Stomach smooth muscle (tissue), 2 donors: ENCODE measurements around the gene SIRPD.
"Not testable (repeated sequence)": the region's sequence is repeated elsewhere in the genome, so short reads cannot be mapped to it uniquely, and the experiment has no call there.

Experiments
- H3K27ac ChIP-seq: one replicate; pipeline ENCODE4 v1.7.0; 2013; ENCODE audit warnings: mild to moderate bottlenecking, low read length, inconsistent platforms
- H3K27me3 ChIP-seq, 2 donors: one replicate each; pipeline ENCODE4 v1.7.0; 2013; ENCODE audit warnings: low read length in 2 of 2; ENCODE audit not compliant: insufficient read depth in 2 of 2, control insufficient read depth in 1 of 2
- H3K36me3 ChIP-seq, 2 donors: one replicate each; pipeline ENCODE4 v1.7.0; 2013; ENCODE audit warnings: low read length in 2 of 2; ENCODE audit not compliant: control insufficient read depth in 2 of 2, insufficient read depth in 2 of 2
- H3K4me1 ChIP-seq: one replicate; pipeline ENCODE4 v1.7.0; 2013; ENCODE audit warnings: low read length; ENCODE audit not compliant: control insufficient read depth, insufficient read depth
- H3K4me3 ChIP-seq, 2 donors: one replicate each; pipeline ENCODE4 v1.7.0; 2013; ENCODE audit warnings: low read length in 2 of 2
- H3K9ac ChIP-seq, 2 donors: one replicate each; pipeline ENCODE4 v1.7.0; 2013; ENCODE audit warnings: low read length in 2 of 2, mild to moderate bottlenecking in 1 of 2
- H3K9me3 ChIP-seq, 2 donors: one replicate each; pipeline ENCODE4 v1.7.0; 2013; ENCODE audit warnings: low read length in 2 of 2; ENCODE audit not compliant: control insufficient read depth in 2 of 2
- donor health status: healthy.
- donor health status: Pancreatic carcinoma.

Gene SIRPD

GRCh38 chr20:1513801-1514200 is 43.7 kb downstream of the SIRPD start:
- Histone ChIP-seq H3K4me1 (no peaks in the 10 kb centered on the region), H3K9ac (no peak overlapping the region), H3K36me3 (no peaks in the 10 kb centered on the region), H3K9me3 (no peaks in the 10 kb centered on the region), H3K27ac (no peak overlapping the region), H3K27me3 (peaks cover 0 to 2% of the 10 kb centered on the region in 2 donors), H3K4me3 (no peak overlapping the region)

DNA sequence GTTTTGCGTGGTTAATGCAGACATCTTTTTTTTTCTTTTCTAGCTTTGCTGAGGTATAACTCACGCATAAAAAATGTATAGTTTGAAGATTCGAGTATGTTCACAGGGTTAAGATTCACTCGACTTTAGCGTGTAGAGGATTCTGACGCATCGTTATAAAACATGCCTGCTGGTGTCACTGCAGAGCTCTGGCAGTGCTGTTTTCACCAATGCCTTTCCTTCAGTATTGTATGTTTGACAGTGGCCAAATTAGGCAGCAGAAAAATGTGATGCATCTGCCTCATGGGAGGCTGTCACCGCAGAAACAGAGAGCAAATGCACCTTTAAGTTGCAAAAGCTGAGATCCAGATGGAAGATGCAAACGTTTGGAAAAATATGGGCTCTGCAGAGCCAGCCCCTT is 48.3 kb downstream of the SIRPD start:
- Histone ChIP-seq H3K4me1 (no peaks in the 10 kb centered on the region), H3K9me3 (no peaks in the 10 kb centered on the region), H3K4me3 (no peak overlapping the region), H3K27ac (no peak overlapping the region), H3K27me3 (no peaks in the 10 kb centered on the region), H3K9ac (no peak overlapping the region), H3K36me3 (no peaks in the 10 kb centered on the region)

DNA sequence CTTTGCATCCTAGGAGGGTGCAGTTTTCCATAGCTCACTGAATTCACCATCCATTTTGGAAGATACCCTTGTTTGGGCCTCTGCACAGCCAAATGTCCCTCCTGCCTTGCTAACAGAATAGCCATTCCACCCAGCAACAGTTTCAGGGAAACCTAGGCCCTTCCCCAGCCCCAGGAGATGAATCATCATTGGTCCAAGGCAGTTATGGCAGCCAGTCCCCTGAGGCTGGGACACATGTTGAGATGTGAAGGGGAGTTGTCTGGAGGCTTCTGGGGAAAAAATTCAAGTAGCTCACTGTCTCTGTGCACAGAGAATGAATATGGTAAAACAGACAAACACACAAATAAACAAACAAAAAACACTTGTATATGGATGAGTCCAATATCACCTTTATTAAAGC is 48.9 kb downstream of the SIRPD start:
- no peak overlapping the region for H3K27ac ChIP-seq
- no peaks in the 10 kb centered on the region for H3K36me3 ChIP-seq
- no peaks in the 10 kb centered on the region for H3K4me1 ChIP-seq
- H3K9ac ChIP-seq, result no peak overlapping the region
- no peaks in the 10 kb centered on the region for H3K9me3 ChIP-seq
- no peaks in the 10 kb centered on the region for H3K27me3 ChIP-seq
- H3K4me3 ChIP-seq, result no peak overlapping the region

- Histone ChIP-seq H3K9ac (no peak overlapping the region), H3K27ac (no peak overlapping the region), H3K9me3 (no peaks in the 10 kb centered on the region), H3K27me3 (no peaks in the 10 kb centered on the region), H3K4me1 (no peaks in the 10 kb centered on the region), H3K4me3 (no peak overlapping the region), H3K36me3 (no peaks in the 10 kb centered on the region)
These were observed 50.2 kb downstream of the SIRPD start for GRCh38 chr20:1507276-1507675.

GRCh38 chr20:1505871-1506270 is 51.6 kb downstream of the SIRPD start:
- no peaks in the 10 kb centered on the region for H3K4me1 ChIP-seq
- no peaks in the 10 kb centered on the region for H3K9me3 ChIP-seq
- H3K36me3 ChIP-seq, result no peaks in the 10 kb centered on the region
- H3K9ac ChIP-seq, result no peak overlapping the region
- no peaks in the 10 kb centered on the region for H3K27me3 ChIP-seq
- H3K4me3 ChIP-seq, result no peak overlapping the region
- no peak overlapping the region for H3K27ac ChIP-seq

DNA sequence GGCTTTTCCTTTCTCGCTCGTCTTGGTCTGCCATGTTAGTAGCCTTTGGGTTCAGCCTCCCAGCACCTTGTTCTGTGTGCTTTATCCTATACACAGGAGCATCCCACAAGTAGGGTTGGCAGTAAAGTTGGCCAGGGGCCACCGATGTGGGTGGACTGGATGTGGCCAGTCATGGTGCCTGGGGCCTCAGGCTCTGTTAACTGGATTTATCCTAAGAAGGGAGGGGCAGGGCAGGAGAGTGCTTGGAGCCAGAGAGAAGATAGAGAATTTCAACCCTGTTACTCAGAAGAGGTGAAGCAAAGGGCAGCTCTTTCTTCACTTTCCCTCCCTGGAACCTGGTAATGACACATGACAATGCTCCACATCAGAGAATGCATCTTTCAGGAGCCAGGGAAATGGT is 52.1 kb downstream of the SIRPD start:
- H3K4me1 ChIP-seq, result no peaks in the 10 kb centered on the region
- H3K27me3 ChIP-seq, result no peaks in the 10 kb centered on the region
- H3K9ac ChIP-seq, result no peak overlapping the region
- H3K4me3 ChIP-seq, result no peak overlapping the region
- H3K9me3 ChIP-seq, result no peaks in the 10 kb centered on the region
- no peaks in the 10 kb centered on the region for H3K36me3 ChIP-seq
- no peak overlapping the region for H3K27ac ChIP-seq

DNA sequence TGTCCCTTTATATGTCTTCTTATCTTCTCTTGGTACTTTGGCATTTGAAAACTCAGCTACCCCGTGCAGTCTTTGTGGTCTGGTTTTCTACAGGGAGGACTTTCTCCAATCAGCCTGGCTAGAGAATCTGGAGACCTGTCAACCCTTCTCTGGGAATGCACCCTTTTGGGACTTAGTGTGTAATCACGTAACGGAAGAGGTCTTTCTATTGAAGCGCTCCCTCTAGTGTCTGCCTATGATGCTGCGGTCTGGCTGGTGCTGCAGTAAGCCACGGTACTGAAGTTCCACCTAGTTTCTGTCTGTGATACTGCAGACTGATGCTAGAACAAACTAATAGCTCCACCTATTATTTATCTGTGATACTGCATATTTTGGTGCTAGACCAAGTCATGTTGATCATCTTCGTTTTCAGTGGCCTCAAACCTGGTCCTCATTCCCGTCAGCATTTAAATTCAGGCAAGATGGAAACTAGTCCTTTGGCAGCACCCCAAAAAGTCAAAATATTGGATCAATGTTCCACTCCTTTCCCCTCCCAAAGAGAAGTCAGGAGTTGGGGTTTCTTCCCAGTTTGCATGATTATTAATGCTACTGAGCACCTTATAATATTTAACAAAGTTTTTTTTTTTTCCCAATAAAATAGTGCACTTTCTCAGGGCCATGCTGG is 53.8 kb downstream of the SIRPD start:
- H3K9ac ChIP-seq, result no peak overlapping the region
- no peaks in the 10 kb centered on the region for H3K9me3 ChIP-seq
- no peak overlapping the region for H3K4me3 ChIP-seq
- no peaks in the 10 kb centered on the region for H3K4me1 ChIP-seq
- H3K27ac ChIP-seq, result no peak overlapping the region
- no peaks in the 10 kb centered on the region for H3K27me3 ChIP-seq
- H3K36me3 ChIP-seq, result no peaks in the 10 kb centered on the region

GRCh38 chr20:1500496-1500895 is 57.0 kb downstream of the SIRPD start:
- no peak overlapping the region for H3K9ac ChIP-seq
- H3K27me3 ChIP-seq, result no peaks in the 10 kb centered on the region
- no peaks in the 10 kb centered on the region for H3K36me3 ChIP-seq
- H3K4me3 ChIP-seq, result no peak overlapping the region
- no peaks in the 10 kb centered on the region for H3K4me1 ChIP-seq
- no peaks in the 10 kb centered on the region for H3K9me3 ChIP-seq
- H3K27ac ChIP-seq, result no peak overlapping the region

DNA sequence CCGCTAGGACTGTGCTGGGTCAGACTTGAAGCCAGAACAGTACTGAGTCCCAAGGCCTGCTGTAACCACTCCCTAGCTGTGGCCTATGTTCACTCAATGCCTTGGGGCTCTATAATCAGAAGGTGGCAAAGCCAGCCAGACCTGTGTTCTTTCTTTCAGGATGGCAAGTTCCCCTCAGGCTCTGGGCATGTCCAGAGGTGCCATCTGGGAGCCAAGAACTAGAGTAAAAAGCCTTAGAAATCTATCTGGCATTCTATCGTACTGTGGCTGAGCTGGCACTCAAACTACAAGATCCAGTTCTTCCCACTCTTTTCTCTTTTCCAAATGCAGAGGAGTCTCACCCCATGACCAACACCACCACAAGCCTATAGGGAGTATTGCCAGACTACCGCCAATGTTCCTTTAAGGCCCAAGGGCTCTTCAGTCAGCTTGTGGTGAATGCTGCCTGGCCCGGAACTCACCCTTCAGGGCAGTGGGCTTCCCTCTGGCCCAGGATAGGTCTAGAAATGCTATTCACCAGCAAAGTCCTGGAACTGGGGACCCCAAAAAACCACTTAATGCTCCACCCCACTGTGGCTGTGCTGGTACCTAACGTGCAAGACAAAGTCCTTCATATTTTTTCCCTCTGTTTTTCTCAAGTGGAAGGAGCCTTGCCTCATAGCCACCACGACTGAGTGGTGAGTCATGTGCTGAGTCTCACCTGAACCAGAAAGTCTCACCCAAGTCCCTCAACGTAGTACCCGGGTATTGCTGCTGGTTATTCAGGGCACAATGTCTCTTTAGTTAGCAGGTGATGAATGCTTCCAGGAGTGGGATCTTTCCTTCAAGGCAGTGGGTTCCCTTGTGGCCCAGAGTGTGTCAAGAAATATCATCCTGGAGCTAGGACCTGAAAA is 57.7 kb downstream of the SIRPD start:
- Histone ChIP-seq H3K9me3 (no peaks in the 10 kb centered on the region), H3K4me1 (no peaks in the 10 kb centered on the region), H3K36me3 (no peaks in the 10 kb centered on the region), H3K4me3 (no peak overlapping the region), H3K27ac (no peak overlapping the region), H3K27me3 (no peaks in the 10 kb centered on the region), H3K9ac (no peak overlapping the region)

- not testable (repeated sequence) for H3K27me3 ChIP-seq, H3K9me3 ChIP-seq, H3K4me1 ChIP-seq, H3K9ac ChIP-seq, H3K36me3 ChIP-seq, H3K4me3 ChIP-seq, H3K27ac ChIP-seq
These were observed 60.1 kb downstream of the SIRPD start for GRCh38 chr20:1497371-1497770.

DNA sequence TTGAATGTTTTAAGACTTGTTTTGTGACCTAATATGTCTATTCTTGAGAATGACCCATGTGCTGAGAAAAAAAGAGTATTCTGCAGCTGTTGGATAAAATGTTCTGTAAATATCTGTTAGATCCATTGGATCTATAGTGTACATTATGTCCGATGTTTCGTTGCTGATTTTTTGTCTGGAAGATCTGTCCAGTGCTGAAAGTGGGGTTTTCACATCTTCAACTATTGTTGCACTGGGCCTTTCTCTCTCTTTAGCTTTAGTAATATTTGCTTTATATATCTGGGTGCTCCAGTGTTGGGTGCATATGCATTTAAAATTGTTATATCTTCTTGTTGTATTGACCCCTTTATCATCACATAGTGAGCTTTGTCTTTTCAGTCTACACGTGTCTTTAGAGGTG is 60.6 kb downstream of the SIRPD start:
- Histone ChIP-seq H3K4me3 (no peak overlapping the region), H3K9me3 (no peaks in the 10 kb centered on the region), H3K36me3 (no peaks in the 10 kb centered on the region), H3K27ac (no peak overlapping the region), H3K4me1 (no peaks in the 10 kb centered on the region), H3K27me3 (no peaks in the 10 kb centered on the region), H3K9ac (no peak overlapping the region)
